Activated CD4-positive, alpha-beta T cell treated with anti-CD3 and anti-CD28 coated beads, Interleukin-2, Interleukin-6, amounts not matched to agents 100 ng/mL and 50 ng/mL, durations not matched to agents 16 hours and 8 hours (primary cell): ENCODE results near the gene MAK.
"Not testable (repeated sequence)": the region's sequence is repeated elsewhere in the genome, so short reads cannot be mapped to it uniquely, and the experiment has no call there.

Experiments used
- DNase-seq: peaks from one replicate; pipeline ENCODE4 v3.0.0-alpha.2; 2020

Gene MAK

DNA sequence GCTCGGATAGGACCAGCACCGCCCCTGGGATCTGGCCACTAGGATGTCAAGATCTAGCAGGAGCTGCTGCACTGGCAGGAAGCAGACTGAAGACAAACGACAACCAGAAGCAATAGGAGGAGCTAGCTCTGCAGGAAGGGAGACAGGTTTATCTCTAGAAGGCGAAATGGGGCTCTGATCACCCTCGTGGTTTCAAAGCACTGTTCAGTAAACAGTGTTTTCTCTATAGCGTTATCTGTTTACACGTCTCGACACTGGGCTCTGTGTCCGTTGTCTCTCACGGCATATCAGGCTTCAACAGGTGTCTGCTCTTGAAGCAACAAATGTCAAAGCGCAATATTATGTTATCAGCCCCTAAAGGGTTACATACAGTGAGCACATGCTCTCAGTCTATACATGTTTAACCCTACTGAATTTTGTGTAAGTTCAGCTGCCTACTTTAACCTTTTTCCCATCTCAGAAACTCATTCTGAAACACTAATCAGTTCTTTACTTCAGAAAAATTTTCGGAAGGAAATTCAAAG, 66.9 kb downstream of the MAK start:
- DNase-seq: no peak

DNA sequence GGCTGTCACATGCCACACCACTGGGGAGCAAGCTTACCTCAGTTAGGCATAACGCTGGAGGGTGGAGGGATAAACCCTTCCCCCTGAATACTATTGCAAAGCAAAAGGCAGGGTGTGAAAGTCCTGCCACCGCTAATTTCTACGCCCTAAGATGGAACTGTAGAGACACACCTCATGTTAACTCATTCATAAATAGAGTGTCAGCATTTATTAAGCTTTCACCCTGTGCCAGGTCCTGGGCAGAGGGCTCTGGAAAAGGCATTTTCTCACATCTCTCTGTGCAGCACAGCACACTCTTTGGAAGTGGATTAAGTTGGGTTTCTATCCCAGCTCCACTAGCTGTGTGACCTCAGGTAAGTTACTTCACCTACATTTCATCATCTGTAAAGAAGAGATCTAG, 68.9 kb downstream of the MAK start:
- no peak for DNase-seq

DNA sequence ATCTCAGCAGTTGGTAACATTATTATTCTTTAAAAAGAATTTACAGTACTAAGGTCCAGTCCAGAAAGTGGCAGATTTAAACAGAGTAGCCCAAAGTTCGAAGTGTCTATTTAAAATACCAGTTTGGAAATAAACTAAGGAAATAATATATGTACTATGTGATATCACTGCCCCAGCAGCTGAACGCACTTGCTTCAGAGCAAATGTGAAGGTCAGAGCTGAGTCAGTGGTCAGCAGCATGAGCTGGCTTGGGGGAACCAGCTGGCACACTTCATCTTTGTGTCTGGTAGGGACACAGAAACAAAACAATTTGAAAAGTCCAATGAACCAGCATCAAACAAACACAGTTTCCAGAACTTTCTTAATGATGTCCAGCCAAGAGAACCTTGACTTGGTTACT, 75.3 kb downstream of the MAK start:
- DNase-seq: no peak

DNA sequence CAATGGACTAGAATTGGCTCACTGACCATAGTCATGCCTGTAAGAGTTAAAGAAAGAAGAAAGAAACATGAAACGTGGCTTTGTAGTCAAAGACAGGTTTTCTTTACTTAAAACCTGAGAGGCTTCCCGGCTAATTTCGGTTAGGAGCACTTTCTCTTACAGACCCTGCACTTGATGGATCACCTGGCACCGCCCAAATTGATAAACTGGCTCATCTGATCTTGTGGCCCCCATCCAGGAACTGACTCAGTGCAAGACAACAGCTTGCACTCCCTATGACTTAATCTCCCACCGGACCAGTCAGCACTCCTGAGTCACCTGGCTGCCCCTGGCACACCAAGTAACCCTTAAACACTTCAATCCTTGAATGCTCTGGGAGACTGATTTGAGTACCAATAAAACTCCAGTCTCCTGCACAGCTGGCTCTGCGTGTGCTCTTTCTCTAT, 78.4 kb downstream of the MAK start:
- peak; percentile 19 for DNase-seq

DNA sequence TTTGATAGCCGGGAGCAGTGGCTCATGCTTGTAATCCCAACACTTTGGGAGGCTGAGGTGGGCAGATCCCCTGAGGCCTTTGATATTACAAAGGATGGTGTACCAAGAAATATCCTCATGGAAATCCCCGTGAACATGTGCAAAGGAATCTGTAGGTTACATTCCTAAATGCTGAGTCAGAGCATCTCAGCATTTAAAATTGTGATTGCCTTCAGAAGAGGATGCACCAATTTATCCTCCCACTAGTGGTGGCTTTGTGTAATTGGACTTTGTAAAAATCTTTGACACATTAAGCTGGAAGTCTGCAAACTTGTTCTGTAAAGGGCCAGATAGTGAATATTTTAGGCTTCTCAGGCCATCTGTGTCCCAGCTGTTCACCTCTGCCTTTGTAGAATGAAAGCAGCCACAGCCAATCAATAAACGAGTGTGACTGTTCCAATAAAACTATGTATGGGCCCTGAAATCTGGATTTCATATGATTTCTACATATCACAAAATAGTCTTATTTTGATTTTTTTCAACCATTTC, 79.0 kb downstream of the MAK start:
- peak; percentile 43 for DNase-seq

DNA sequence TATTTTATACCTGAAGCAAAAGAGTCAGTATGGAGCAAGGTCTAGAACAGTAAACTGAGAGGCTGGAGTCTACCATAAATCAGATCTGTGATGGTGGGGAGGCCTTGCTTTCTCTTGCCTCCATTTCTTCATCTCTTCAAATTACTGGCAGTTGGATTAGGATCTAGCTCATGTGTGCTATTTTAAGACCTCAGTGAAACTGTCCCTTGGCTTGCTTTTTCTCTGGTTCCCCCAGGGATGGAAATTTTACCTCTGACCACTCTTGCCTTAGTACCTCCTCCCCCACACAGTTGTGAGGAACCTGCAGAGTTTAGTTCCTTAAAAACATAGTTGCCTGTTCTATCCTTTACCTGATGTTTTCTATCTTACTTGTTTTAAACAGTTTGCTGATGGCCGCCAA, 82.3 kb downstream of the MAK start:
- DNase-seq: no peak

DNA sequence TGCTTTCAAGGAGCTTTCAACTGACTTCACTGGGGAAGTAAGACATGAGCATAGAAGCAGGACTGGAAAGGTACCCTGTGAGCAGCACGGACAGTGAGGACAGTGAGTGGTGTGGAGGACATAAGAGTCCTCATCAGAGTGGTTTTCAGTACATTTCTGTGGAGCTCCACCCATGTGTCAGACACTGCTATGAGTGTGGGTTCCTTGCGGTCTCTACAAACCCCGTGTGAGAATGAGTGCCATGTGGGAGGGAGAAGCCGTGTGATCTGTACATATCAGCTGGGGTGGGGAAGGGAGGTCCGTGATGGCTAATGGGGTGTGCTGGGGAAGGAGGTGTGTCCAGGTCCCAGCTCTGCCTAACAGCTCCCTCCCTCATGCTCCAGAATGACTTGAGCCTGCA, 86.6 kb downstream of the MAK start:
- not testable (repeated sequence) for DNase-seq

DNA sequence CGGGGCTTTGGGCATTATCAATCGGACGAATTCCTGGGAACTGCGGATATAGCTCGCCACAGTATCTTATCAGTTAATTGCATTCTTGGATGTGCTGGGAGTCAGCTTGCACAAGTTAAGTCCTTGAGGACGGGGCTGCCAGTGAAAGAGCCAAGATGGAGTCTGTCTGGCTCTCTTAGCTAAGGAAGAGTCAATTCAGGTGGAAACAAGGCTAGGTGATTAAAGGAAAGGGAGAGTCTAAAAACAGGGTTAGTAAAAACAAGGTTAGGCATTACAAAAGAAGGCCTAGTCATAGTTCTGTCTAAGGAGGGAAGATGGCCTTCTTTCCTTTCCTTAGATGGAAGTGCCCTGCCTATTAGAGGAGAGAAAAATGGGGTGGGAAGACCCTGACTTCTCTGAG, 87.8 kb downstream of the MAK start:
- not testable (repeated sequence) for DNase-seq

DNA sequence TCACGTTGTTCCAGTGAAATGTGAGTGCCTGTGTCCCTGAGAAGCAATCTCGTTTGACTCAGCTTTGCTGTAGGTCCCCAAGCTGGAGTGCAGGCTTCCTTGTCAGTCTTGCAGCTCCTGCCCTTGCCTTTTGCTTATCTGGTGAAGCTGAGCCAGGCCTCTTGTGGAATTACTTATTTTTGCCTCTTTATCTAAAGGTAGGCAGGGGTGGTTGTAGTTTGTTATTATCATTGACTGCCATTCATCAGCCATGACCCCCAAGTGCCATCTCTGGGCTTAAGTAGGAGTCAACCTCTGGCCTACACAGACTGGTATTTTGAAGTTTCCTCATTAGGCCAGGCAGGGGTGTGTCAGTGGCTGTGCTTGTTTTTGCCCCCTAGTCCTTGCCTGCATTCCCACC, 88.6 kb downstream of the MAK start:
- no peak for DNase-seq

DNA sequence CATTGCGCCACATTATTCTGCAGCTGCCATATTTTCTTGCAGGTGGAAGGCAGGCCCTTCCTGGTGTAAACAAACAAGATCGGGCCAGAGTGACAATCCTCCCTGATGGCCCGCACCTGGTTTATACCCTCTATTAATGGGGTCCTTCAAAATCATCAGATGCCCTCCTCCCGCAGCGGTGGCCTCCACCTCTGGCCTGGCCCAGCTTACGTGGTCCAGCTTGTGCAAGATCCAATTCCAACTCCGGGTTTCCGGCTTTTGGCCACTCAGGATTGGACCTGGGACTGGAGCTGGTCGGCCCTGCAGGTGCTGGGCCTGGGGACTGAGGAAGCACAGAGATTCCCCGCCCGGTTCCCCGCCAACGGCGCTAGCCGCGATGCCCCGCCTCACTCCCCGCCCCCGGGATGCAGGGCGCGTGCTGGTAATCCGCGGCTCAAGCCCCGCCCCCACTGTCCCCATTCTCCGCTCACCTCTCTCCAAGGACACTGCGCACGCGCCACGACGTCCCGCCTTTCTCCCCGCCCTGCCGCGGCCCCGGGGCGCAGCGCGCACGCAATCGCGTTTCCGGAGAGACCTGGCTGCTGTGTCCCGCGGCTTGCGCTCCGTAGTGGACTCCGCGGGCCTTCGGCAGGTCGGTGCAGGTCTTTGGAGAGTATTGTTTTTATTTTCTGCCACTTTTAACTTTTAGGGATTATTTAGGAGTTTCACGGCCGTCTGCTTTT, 90.9 kb downstream of the MAK start, which contains the start of gene TMEM14B:
TSS of gene TMEM14B (plus strand) at position 555 of the 722 bp plus-strand sequence. CDS start 1,441 bp downstream, outside the sequence.
- DNase-seq: peak; percentile 99

DNA sequence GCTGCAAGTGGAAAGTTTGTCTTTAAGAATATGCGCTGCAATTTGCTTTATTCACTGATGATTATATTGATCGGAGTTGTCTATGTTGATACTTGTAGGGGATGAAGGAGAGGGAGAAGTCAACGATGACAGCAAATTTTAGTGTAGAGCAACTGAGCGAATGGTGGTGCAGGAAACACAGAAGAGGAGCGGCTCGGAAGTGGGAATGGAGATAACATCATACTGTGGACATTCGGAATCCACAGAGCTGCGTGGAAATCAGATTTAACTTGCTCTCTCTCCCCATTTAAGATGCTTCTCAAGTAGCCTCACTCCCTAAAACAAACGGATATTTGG, 91.5 kb downstream of the MAK start:
- peak; percentile 13 for DNase-seq

DNA sequence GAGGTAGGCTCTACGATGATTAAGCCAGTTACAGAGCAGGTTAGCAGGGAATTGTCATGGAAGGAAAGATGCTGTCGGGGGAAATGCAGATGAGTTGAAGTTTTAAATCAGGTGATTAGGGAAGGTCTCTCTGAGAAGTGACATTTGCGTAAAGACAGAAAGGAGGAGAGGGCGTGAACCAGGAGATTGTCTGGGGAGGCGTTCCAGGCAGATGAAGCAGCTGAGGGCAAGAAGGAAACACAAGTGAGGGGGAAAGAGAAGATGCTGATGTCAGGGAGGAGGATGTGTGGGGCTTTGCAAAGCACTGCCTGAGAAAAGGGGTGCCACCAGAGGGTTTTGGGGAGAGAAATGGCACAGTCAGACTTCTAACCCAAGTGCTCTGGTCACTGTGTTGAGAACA, 93.2 kb downstream of the MAK start:
- DNase-seq: no peak

DNA sequence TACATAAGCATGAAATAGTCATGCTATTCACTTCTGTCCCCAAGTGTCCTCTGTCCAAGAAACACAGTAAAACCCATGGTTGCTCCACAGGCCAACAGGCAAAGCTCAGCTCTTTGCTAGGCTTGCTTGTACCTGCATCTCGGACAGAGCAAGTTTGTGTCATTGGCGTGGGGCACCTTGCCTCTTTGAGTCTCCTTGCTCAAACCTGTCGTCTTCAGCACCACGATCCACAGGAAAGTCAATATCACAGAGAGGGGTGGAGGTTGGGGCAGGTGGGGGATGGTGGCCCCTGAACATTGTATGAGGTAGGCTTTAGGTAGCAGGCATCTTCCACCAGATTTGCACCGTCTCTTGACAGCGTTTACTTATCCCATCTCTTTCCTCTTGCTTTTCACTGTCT, 94.8 kb downstream of the MAK start:
- DNase-seq: no peak

DNA sequence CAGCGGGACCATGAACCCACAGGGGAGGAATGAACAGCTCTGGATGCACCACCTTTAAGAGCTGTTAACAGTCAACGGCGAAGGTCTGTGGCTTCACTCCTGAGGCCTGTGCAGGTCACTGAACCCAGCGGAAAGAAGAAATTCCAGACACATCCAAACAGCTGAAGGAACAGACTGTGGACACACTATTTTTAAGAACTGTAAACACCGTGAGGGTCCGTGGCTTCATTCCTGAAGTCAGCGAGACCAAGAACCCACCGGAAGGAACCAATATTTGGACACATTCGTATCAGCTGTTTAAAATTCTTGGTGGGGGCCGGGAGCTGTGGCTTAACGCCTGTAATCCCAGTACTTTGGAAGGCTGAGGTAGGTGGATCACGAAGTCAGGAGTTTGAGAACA, 96.1 kb downstream of the MAK start:
- no peak for DNase-seq

DNA sequence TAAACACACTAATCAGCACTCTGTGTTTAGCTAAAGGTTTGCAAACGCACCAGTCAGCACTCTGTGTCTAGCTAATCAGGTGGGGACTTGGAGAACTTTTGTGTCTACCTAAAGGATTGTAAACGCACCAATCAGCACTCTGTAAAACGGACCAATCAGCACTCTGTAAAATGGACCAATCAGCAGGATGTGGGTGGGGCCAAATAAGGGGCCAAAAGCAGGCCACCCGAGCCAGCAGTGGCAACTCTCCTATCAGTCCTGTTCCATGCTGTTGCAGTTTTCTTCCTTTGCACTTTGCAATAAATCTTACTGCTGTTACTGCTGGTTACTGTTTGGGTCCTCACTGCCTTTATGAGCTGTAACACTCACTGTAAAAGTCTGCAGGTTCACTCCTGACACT, 96.7 kb downstream of the MAK start:
- not testable (repeated sequence) for DNase-seq

DNA sequence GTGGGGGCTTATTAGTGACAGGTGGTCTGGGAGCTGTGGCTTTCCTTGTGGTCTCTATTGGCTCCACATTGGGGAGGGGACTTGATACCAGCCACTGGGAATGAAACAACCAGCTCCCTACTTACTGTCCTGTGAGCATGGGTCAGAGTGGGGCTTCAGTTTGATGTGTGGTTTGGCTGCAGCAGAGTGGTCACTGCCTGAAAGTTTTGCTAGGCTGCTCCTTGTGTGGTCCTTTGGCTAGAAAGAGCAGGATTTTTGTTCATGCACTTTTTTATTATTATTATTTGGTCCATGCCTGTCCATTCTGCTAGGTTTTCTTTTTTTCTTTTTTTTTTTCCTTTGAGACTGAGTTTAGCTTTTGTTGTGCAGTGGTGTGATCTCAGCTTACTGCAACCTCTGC, 98.3 kb downstream of the MAK start:
- DNase-seq: no peak

DNA sequence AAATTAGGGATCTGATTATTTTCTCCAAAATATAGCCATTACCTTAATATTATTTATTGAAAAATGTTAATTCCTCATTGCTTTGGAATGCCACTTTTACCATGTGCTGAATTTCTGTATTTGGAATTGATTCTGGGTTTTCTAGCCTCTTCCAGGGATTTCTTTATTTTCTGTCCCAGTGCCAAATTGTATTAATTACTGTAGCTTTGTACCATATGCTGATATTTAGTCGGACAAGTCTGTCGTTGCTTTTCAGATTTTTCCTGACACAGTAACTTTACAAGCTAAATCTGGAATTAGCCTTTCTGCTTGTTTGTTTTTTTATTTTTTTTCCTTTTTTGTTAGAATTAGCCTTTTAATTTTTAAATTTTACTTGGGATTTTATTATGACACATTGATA, 101.6 kb downstream of the MAK start:
- DNase-seq: no peak

DNA sequence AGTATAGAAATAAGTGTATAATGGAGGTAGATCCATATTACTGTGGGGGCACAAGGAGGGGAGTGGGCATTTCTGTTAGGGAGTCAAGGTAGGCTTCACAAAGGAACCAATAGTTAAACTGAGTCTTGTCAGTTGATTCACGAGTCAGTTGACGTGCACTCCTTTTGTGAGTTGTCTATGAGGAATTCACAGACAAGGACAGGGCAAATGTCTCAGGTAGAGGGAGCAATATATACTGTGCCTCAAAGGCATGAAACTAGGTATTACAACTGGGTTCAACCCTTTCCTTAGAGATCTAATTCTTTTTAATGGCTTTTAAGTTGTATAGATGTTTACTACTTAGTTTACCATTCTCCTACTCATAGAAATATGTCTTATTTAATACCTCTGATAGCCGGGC, 104.5 kb downstream of the MAK start:
- no peak for DNase-seq

DNA sequence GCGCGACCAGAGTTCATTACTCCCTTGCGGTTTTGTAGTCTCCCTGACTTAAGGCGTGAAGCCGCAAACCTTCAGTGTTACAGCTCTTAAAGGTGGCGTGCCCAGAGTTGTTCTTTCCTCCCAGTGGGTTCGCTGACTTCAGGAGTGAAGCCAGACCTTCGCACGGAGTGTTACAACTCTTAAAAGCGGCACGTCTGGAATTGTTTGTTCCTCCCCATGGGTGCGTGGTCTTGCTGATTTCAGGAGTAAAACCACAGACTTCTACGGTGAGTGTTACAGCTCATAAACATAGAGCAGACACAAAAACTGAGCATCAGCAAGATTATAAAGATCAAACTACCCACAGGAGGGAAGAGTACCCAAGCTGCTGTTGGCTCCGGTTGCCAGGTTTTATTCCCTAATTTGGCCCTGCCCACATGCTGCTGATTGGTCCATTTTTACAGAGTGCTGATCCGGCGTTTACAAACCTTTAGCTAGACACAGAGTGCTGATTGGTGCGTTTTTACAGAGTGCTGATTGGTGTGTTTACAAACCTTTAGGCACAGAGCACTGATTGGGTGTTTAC, 105.1 kb downstream of the MAK start:
- no peak for DNase-seq

DNA sequence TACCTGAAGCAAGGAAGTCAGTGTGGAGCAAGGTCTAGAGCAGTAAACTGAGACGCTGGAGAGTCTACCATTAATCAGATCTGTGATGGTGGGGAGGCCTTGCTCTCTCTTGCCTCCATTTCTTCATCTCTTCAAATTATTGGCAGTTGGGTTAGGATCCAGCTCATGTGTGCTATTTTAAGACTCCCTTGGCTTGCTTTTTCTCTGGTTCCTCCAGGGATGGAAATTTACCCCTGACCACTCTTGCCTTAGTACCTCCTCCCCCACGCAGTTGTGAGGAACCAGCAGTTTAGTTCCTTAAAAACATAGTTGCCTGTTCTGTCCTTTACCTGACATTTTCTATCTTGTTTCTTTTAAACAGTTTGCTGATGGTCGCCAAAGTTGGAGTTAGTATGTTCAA, 108.1 kb downstream of the MAK start:
- DNase-seq: no peak

DNA sequence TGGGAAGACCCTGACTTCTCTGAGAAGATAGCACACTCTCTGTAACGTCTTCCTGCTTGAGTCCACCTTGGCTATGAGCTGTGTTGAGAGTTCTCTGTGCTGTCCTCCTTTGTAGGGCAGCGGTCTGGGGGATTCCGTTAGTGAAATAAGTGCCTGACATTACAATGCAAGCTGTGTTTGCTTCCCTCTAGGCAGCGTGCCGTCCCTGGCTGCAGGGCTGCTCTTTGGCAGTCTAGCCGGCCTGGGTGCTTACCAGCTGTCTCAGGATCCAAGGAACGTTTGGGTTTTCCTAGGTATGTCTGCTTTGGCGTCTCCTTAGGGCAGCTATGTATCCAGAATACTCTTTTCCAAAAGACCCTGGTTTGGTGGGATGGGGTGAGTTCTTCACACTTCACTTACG, 112.6 kb downstream of the MAK start:
- no peak for DNase-seq

DNA sequence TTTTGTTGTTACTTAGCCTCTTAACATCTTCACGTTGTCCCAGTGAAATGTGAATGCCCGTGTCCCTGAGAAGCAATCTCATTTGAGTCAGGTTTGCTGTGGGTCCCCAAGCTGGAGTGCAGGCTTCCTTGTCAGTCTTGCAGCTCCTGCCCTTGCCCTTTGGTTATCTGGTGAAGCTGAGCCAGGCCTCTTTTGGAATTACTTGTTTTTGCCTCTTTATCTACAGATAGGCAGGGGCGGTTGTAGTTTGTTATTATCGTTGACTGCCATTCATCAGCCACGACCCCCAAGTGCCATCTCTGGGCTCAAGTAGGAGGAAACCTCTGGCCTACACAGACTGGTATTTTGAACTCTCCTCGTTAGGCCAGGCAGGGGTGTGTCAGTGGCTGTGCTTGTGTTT, 113.3 kb downstream of the MAK start:
- no peak for DNase-seq

DNA sequence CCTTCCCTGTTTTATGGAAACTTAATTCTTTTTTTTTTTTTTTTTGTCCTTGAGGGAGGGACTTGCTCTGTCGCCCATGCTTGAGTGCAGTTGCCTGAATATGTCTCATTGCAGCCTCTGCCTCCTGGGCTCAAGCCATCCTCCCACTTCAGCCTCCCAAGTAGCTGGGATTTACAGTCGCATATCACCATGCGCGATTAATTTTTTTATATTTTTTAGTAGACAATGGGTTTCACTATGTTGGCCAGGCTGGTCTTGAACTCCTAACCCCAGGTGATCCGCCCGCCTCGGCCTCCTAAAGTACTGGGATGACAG, 114.8 kb downstream of the MAK start:
- DNase-seq: no peak

DNA sequence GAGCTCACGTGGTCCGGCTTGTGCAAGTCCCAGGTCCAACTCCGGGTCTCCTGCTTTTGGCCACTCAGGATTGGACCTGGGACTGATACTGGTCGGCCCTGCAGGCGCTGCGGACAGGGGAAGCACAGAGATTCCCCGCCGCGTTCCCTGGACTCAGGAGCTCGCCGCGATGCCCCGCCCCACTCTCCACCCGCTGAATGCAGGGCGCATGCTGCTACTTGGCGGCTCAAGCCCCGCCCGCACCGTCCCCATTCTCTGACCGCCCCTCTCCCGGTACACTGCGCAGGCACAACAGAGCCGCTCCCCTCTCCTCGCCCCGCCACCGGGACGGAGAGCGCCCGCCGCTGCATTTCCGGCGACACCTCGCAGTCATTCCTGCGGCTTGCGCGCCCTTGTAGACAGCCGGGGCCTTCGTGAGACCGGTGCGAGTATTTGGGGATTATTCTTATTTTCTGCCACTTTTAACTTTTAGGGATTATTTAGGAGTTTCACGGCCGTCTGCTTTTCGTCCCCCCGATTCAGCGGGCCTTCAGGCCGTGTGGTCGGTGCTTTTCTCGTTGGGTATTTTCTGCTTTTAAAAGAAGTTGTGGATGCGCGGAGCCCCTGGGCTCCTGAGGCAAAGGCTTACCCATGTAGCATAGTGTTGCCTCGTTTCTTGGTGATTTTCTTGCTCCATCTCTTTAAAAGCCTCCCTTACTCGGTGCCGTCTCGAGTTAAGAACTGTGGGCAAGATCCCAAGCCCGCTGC, 115.3 kb downstream of the MAK start, which contains the start of gene TMEM14C:
TSS of gene TMEM14C (plus strand) at position 251 of the 747 bp plus-strand sequence. CDS start 1,544 bp downstream, outside the sequence.
- peak; percentile 93 for DNase-seq
